SK-N-SH (cell line): ENCODE measurements around the gene FOXF2. TPM values are rescaled to one million over a fixed set of nuclear protein-coding genes. Genes with fewer than 3 reads are reported as not detected.

ENCODE experiments used
- CTCF ChIA-PET: fragments of 300-600, 350-600 bp; formaldehyde crosslinking; extraction: SDS; loops from one replicate; lab custom pipeline; 2021; lab: Yijun Ruan, JAX
- POLR2A ChIA-PET: fragments of 350-600 bp; sonication (Branson Sonifier 250); formaldehyde crosslinking; extraction: SDS; loops from one replicate; lab custom pipeline; 2020; ENCODE audit warnings: antibody characterized with exemption, inconsistent platforms; lab: Yijun Ruan, JAX
- DNase-seq: peaks from one replicate; pipeline ENCODE4 v3.0.0; 2012
- H2AFZ ChIP-seq: fragments of 200-600 bp; sonication (generic); 2 replicates; pipeline ENCODE4 v1.8.1; 2016; ENCODE audit warnings: antibody characterized with exemption, mild to moderate bottlenecking, low read depth
- H3F3A ChIP-seq: fragments of 200-600 bp; sonication (generic); replicated peaks from 2 replicates; pipeline ENCODE3; 2016; ENCODE audit warnings: antibody characterized with exemption, mild to moderate bottlenecking; ENCODE audit not compliant: insufficient read depth
- H3K27ac ChIP-seq, 2 experiments: fragments of 200-500 bp in 1 of 2; fragments of 200-600 bp in 1 of 2; sonication (Bioruptor generic) in 1 of 2; sonication (generic), shearing (Covaris generic) in 1 of 2; 2 replicates each; pipeline versions ENCODE4 v1.5.1 to v1.6.1; 2014 to 2016; ENCODE audit warnings: low read depth in 2 of 2, inconsistent platforms in 1 of 2, low read length in 1 of 2, mild to moderate bottlenecking in 1 of 2, mixed read lengths in 1 of 2
- H3K27me3 ChIP-seq: fragments of 200-600 bp; sonication (generic), shearing (Covaris generic); 2 replicates; pipeline ENCODE4 v1.6.1; 2016; ENCODE audit warnings: mixed run types; ENCODE audit not compliant: insufficient read depth
- H3K36me3 ChIP-seq, 2 experiments: fragments of 200-500 bp in 1 of 2; fragments of 200-600 bp in 1 of 2; sonication (Bioruptor generic) in 1 of 2; sonication (generic) in 1 of 2; replicated peaks in 1 of 2; 2 replicates each; pipeline versions ENCODE3 to v1.5.1; 2014 to 2016; ENCODE audit warnings: low read length in 1 of 2, mild to moderate bottlenecking in 1 of 2; ENCODE audit not compliant: insufficient read depth in 2 of 2, control insufficient read depth in 1 of 2
- H3K4me1 ChIP-seq, 2 experiments: fragments of 200-500 bp in 1 of 2; fragments of 200-600 bp in 1 of 2; sonication (Bioruptor generic) in 1 of 2; sonication (generic), shearing (Covaris generic) in 1 of 2; 2 replicates each; pipeline versions ENCODE4 v1.5.1 to v1.6.1; 2014 to 2016; ENCODE audit warnings: low read depth in 1 of 2, low read length in 1 of 2, mixed run types in 1 of 2; ENCODE audit not compliant: insufficient read depth in 2 of 2, control insufficient read depth in 1 of 2
- H3K4me2 ChIP-seq: fragments of 200-600 bp; sonication (generic), shearing (Covaris generic); 2 replicates; pipeline ENCODE4 v1.6.1; 2017; ENCODE audit warnings: mixed run types
- H3K4me3 ChIP-seq, 2 experiments: fragments of 200-500 bp in 1 of 2; fragments of 200-600 bp in 1 of 2; sonication (Bioruptor generic) in 1 of 2; sonication (generic), shearing (Covaris generic) in 1 of 2; 2 replicates each; pipeline versions ENCODE4 v1.5.1 to v1.8.1; 2014 to 2016; ENCODE audit warnings: low read depth in 2 of 2, inconsistent platforms in 1 of 2, low read length in 1 of 2, mild to moderate bottlenecking in 1 of 2, mixed read lengths in 1 of 2, moderate library complexity in 1 of 2
- H3K79me2 ChIP-seq: fragments of 200-600 bp; sonication (generic); 2 replicates; pipeline ENCODE4 v1.8.1; 2017; ENCODE audit warnings: mild to moderate bottlenecking; ENCODE audit not compliant: insufficient read depth
- H3K9ac ChIP-seq: fragments of 200-600 bp; sonication (generic); 2 replicates; pipeline ENCODE4 v1.6.1; 2017; ENCODE audit warnings: mixed run types
- H3K9me2 ChIP-seq: fragments of 200-600 bp; sonication (generic); 2 replicates; pipeline ENCODE4 v1.6.1; 2017; ENCODE audit warnings: mixed run types
- H3K9me3 ChIP-seq: fragments of 200-600 bp; sonication (generic); 2 replicates; pipeline ENCODE4 v1.6.1; 2017; ENCODE audit warnings: mixed run types, mild to moderate bottlenecking, moderate library complexity
- H4K20me1 ChIP-seq: fragments of 200-600 bp; sonication (generic); 2 replicates; pipeline ENCODE4 v1.6.1; 2017; ENCODE audit warnings: mild to moderate bottlenecking, mixed run types; ENCODE audit not compliant: insufficient read depth
- EZH2phosphoT487 ChIP-seq: fragments of 200-600 bp; sonication (generic); IDR thresholded peaks from 2 replicates; pipeline ENCODE4 v1.6.1; 2017; ENCODE audit warnings: low read depth, mixed run types, mild to moderate bottlenecking, antibody characterized with exemption, moderate library complexity, borderline replicate concordance
- FOSL2 ChIP-seq: IDR thresholded peaks from 2 replicates; pipeline ENCODE4 v1.4.0; 2012; ENCODE audit warnings: low read depth, mild to moderate bottlenecking, moderate library complexity, borderline replicate concordance
- JUND ChIP-seq: IDR thresholded peaks from 2 replicates; pipeline ENCODE4 v1.4.0; 2012
- MXI1 ChIP-seq: IDR thresholded peaks from 2 replicates; pipeline ENCODE4 v1.6.1; 2012; ENCODE audit warnings: mild to moderate bottlenecking, low read depth, low read length, improper control_type of control experiment
- POLR2AphosphoS5 ChIP-seq: IDR thresholded peaks from 2 replicates; pipeline ENCODE4 v1.6.1; 2012; ENCODE audit warnings: low read depth, low read length
- RCOR1 ChIP-seq: fragments of 150-350 bp; IDR thresholded peaks from 2 replicates; pipeline ENCODE4 v1.6.1; 2017; ENCODE audit warnings: antibody characterized with exemption, low read length
- RXRA ChIP-seq: IDR thresholded peaks from 2 replicates; pipeline ENCODE4 v1.4.0; 2012; ENCODE audit warnings: low read depth, mild to moderate bottlenecking, borderline replicate concordance
- TAF1 ChIP-seq: IDR thresholded peaks from 2 replicates; pipeline ENCODE4 v1.6.1; 2012; ENCODE audit warnings: low read depth, mild to moderate bottlenecking, low read length, moderate library complexity, borderline replicate concordance
- TCF12 ChIP-seq: IDR thresholded peaks from 2 replicates; pipeline ENCODE4 v1.4.0; 2012
- TEAD4 ChIP-seq: IDR thresholded peaks from 2 replicates; pipeline ENCODE4 v1.4.0; 2012; ENCODE audit warnings: mild to moderate bottlenecking, borderline replicate concordance; ENCODE audit not compliant: insufficient read depth
- USF1 ChIP-seq: IDR thresholded peaks from 2 replicates; pipeline ENCODE4 v1.4.0; 2012; ENCODE audit warnings: low read depth, borderline replicate concordance
- YY1 ChIP-seq: IDR thresholded peaks from 2 replicates; pipeline ENCODE4 v1.4.0; 2012; ENCODE audit warnings: low read depth, mild to moderate bottlenecking
- ZBTB33 ChIP-seq: IDR thresholded peaks from 2 replicates; pipeline ENCODE4 v1.4.0; 2012; ENCODE audit warnings: low read depth, borderline replicate concordance
- WGBS: methylation state at CpG from one replicate; pipeline ENCODE4 v1.1.6; 2017; ENCODE audit warnings: low lambda C conversion rate; 5-methylcytosine and 5-hydroxymethylcytosine counted together
- polyA plus RNA-seq, 3 experiments: library from polyadenylated mRNA; depleted of rRNA; stranded (reverse); fragments of >200 nt; gene quantifications; 2 replicates each; pipeline ENCODE4 v1.2.3, GENCODE V29; 2012
- TF ChIP-seq, protein P1 (sequence below): IDR thresholded peaks from 2 replicates; pipeline ENCODE4 v1.6.1; 2012; ENCODE audit warnings: mild to moderate bottlenecking, low read depth, low read length, moderate library complexity
- TF ChIP-seq, protein P2 (sequence below): IDR thresholded peaks from 2 replicates; pipeline ENCODE4; 2012

The FOXF2 gene
- polyA plus RNA-seq, 1 of the 3 experiments (the other 2 are of a cell fraction), result not detected

DNA sequence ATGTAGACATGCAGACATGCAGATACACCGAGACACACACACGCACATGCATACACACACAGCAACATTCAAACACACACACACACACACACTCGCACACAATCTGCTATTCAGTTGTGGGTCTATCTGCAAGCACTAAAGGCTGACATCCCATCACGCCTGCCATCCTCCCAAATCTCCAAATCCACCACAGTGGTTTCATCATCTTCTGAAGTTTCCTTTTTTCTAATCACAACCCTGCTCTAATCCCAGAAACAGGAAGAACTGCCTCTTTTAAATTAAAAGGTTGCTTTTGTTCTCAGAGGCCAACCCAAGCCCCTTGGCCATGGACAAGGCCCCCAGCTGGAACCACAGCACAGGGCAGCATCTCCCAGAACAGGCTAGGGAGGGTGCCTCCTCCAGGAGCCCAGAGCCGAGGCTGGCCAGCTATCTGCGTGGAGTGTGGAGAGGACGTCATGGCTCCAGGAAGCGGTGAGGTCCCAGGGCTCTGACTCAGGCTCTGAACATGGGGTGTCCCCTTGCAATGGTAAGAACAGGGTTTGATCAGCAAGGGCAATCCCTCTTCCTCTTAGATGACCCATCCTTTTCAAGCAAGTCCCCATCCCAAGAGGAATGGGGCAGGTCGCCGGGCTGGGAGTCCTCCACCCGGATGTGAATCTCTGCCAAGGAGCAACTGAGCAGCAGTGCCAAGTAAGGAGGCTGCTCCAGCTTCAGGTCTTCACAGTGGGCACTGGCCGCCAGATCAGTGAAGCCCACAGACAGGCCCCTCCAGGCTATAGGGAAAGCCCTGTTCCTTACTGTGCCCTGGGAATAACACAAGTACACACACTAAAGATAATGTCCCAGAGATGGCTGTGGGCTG lies 14.7 kb downstream of the FOXF2 start (continued):
- TF ChIP-seq, protein P1, sequence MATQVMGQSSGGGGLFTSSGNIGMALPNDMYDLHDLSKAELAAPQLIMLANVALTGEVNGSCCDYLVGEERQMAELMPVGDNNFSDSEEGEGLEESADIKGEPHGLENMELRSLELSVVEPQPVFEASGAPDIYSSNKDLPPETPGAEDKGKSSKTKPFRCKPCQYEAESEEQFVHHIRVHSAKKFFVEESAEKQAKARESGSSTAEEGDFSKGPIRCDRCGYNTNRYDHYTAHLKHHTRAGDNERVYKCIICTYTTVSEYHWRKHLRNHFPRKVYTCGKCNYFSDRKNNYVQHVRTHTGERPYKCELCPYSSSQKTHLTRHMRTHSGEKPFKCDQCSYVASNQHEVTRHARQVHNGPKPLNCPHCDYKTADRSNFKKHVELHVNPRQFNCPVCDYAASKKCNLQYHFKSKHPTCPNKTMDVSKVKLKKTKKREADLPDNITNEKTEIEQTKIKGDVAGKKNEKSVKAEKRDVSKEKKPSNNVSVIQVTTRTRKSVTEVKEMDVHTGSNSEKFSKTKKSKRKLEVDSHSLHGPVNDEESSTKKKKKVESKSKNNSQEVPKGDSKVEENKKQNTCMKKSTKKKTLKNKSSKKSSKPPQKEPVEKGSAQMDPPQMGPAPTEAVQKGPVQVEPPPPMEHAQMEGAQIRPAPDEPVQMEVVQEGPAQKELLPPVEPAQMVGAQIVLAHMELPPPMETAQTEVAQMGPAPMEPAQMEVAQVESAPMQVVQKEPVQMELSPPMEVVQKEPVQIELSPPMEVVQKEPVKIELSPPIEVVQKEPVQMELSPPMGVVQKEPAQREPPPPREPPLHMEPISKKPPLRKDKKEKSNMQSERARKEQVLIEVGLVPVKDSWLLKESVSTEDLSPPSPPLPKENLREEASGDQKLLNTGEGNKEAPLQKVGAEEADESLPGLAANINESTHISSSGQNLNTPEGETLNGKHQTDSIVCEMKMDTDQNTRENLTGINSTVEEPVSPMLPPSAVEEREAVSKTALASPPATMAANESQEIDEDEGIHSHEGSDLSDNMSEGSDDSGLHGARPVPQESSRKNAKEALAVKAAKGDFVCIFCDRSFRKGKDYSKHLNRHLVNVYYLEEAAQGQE, result no peak
- TF ChIP-seq JUND, result no peak
- TF ChIP-seq, protein P2, sequence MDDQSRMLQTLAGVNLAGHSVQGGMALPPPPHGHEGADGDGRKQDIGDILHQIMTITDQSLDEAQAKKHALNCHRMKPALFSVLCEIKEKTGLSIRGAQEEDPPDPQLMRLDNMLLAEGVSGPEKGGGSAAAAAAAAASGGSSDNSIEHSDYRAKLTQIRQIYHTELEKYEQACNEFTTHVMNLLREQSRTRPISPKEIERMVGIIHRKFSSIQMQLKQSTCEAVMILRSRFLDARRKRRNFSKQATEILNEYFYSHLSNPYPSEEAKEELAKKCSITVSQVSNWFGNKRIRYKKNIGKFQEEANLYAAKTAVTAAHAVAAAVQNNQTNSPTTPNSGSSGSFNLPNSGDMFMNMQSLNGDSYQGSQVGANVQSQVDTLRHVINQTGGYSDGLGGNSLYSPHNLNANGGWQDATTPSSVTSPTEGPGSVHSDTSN, result no peak
- no peak for TF ChIP-seq FOSL2
- TF ChIP-seq POLR2AphosphoS5, result no peak
- no peak for TF ChIP-seq TCF12
- no peak for TF ChIP-seq EZH2phosphoT487
- TF ChIP-seq RCOR1, result no peak
- TF ChIP-seq USF1, result no peak
- no peak for TF ChIP-seq TEAD4
- TF ChIP-seq, all 33 proteins: peak for 0

DNA sequence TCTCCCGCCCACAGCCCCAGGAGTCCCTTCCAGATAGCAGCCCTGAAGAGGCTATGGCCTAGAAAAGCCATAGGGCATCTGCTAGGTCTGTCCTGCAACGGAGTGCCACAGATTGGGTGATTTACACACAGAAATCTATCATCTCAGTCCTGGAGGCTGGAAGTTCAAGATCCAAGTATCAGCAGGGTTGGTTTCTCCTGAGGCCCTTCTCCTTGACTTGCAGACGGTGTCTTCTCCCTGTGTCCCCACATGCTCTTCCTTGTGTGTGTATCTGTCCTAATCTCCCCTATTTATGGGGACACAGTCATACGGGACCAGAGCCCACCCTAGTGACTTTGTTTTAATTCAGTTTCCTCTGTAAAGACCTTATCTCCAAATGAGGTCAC lies 15.3 kb downstream of the FOXF2 start:
- Histone ChIP-seq H3K27me3 (peaks cover 52% of the 10 kb centered on the region), H3K4me1 (no peaks in the 10 kb centered on the region), H3K4me2 (no peak overlapping the region), H3K36me3 (no peaks in the 10 kb centered on the region), H3K9ac (no peak overlapping the region), H3K9me2 (no peaks in the 10 kb centered on the region), H3K4me3 (no peak overlapping the region), H3F3A (no peaks in the 10 kb centered on the region), H2AFZ (no peak overlapping the region), H3K27ac (no peak overlapping the region), H3K9me3 (no peaks in the 10 kb centered on the region), H3K79me2 (no peaks in the 10 kb centered on the region), H4K20me1 (no peaks in the 10 kb centered on the region)
- ChIA-PET CTCF (interaction anchor here (1.5 kb wide), 1 partner anchor 8 kb away, joined by 18 read pairs; no protein-coding TSS in a partner anchor), POLR2A (no interaction called here)
- TF ChIP-seq RCOR1, result no peak
- TF ChIP-seq RXRA, result no peak
- TF ChIP-seq YY1, result no peak
- TF ChIP-seq ZBTB33, result no peak
- TF ChIP-seq MXI1, result no peak
- no peak for TF ChIP-seq TAF1
- no peak for TF ChIP-seq POLR2AphosphoS5
- DNase-seq, result no peak
- WGBS, result 1% methylated on average over 4 of the region's 4 CpGs
